ENCODE results near the gene CDK5RAP3. TPM values are rescaled to one million over a fixed set of nuclear protein-coding genes. Genes with fewer than 3 reads are reported as not detected.
"Not testable (repeated sequence)": the region's sequence is repeated elsewhere in the genome, so short reads cannot be mapped to it uniquely, and the experiment has no call there.

Gene CDK5RAP3
- total and polyA plus RNA-seq, 2 of the 13 experiments (the other 11 are each of a cell fraction or from before 2014, with no cell fraction given): 128 to 154 TPM

DNA sequence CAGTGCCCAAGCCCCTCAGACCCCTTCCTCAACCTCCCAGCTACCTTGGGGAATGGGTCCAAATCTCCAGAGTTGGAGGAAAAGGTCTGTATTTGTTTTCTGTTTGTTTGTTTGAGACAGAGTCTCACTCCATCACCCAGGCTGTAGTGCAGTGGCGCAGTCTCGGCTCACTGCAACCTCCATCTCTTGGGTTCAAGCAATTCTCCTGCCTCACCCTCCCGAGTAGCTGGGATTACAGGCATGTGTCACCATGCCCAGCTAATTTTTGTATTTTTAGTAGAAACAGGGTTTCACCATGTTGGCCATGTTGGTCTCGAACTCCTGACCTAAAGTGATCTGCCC, 46.9 kb downstream of the CDK5RAP3 start:
- in situ Hi-C loops (cut with HindIII; ENCODE audit: extremely low pct_ligation_motif_present, low pct_unique_long_range_greater_than_20kb) (loop anchor here (5.0 kb wide), 2 partner anchors 40 to 175 kb away; partner anchors contain the start of gene SCRN2), intact Hi-C loops (cut with micrococcal nuclease; ENCODE audit: unreplicated experiment) (loop anchor here (1.0 kb wide), 4 partner anchors 39 to 241 kb away; partner anchors contain the start of gene SCRN2)
- not testable (repeated sequence) for H3K36me3 ChIP-seq (replicated peaks in 1 of 2; ENCODE audit: control insufficient read depth in 1 of 2, insufficient read depth in 2 of 2, low read length in 2 of 2); H3K4me1 ChIP-seq (ENCODE audit: insufficient read depth, low read length); BruUV-seq (replicated peaks); H3K4me2 ChIP-seq (ENCODE audit: low read depth, low read length); H4K20me1 ChIP-seq (ENCODE audit: insufficient read depth, low read length); H3K4me3 ChIP-seq (replicated peaks in 1 of 3; ENCODE audit: insufficient read depth in 1 of 3, low read depth in 2 of 3, low read length in 3 of 3); H2AFZ ChIP-seq (ENCODE audit: low read length); FAIRE-seq; H3K9me3 ChIP-seq (ENCODE audit: low read length); ATAC-seq; H3K9ac ChIP-seq (ENCODE audit: insufficient read depth, low read depth, low read length); H3K27ac ChIP-seq (ENCODE audit: extremely low read length, insufficient read depth, low read length); H3K79me2 ChIP-seq (ENCODE audit: insufficient read depth, low read length); DNase-seq (ENCODE audit: low spot score)
- 45% methylated on average over 4 of the region's 4 CpGs for WGBS (ENCODE audit: low lambda C conversion rate)
- ChIA-PET POLR2A (interaction anchor here (1.1 to 1.5 kb wide), 3 partner anchors 47 to 176 kb away, joined by 3 to 5 read pairs (median 5); partner anchors contain the start of genes CDK5RAP3, SCRN2 and SP2), CTCF (ENCODE audit: low intra/inter-chr PET ratio, low total read pairs) (interaction anchor here (1.2 to 3.2 kb wide), 7 partner anchors 37 to 241 kb away, joined by 4 to 18 read pairs (median 5); partner anchors contain the start of gene SCRN2)
- peaks cover 9 to 41% of the 10 kb centered on the region in 2 experiments; a peak in 4 of 5 replicates for H3K27me3 ChIP-seq (ENCODE audit: control insufficient read depth in 1 of 2, insufficient read depth in 2 of 2, low read length in 2 of 2)

DNA sequence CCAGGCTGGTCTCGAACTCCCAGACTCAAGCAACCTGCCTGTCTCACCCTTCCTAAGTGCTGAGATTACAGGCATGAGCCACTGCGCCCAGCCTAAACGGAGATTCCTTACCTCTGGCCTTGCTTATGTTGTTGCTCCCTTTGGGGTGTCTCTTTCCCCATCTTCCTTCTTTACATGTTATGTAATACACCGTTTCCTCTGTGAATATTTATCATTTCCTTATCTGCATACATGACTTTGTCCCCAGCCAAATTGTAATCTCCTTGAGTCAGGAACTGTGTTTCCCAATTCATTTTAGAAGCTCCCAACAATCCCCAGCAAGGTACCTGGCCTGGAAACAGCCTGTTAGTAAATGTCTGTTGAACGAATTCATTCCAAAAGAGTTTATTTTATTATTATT, 51.0 kb downstream of the CDK5RAP3 start:
- intact Hi-C loops (cut with micrococcal nuclease; ENCODE audit: unreplicated experiment): loop anchor here (5.0 to 10.0 kb wide), 2 partner anchors 125 to 433 kb away; partner anchors contain the start of gene SP2
- CTCF ChIA-PET (ENCODE audit: low intra/inter-chr PET ratio, low total read pairs): no interaction called here
- TF ChIP-seq ZNF20 (CRISPR knock-in tag; IDR thresholded peaks at IDR 0.05) (no peak), CBX2 (IDR thresholded peaks at IDR 0.05; ENCODE audit: low read depth, low read length) (no peak), CBX2 (CRISPR knock-in tag; IDR thresholded peaks at IDR 0.05; ENCODE audit: low read depth) (no peak), ZNF17 (CRISPR knock-in tag; IDR thresholded peaks at IDR 0.05) (no peak), NFIC (IDR thresholded peaks at IDR 0.05; ENCODE audit: low read length) (no peak), ZNF501 (CRISPR knock-in tag; IDR thresholded peaks at IDR 0.05) (no peak), BATF2 (CRISPR knock-in tag; IDR thresholded peaks at IDR 0.05) (no peak), SUZ12 (IDR thresholded peaks at IDR 0.05; ENCODE audit: low read depth, low read length) (no peak), NR2C2 (CRISPR knock-in tag; IDR thresholded peaks at IDR 0.05; ENCODE audit: borderline replicate concordance) (no peak), SP5 (CRISPR knock-in tag; IDR thresholded peaks at IDR 0.05; ENCODE audit: borderline replicate concordance, low read depth) (no peak), MLX (CRISPR knock-in tag; IDR thresholded peaks at IDR 0.05) (no peak), SRSF4 (IDR thresholded peaks at IDR 0.05; ENCODE audit: low read depth, low read length, poor library complexity, severe bottlenecking) (no peak), KDM6A (CRISPR knock-in tag; IDR thresholded peaks at IDR 0.05; ENCODE audit: low read depth) (no peak), BRF2 (CRISPR knock-in tag; IDR thresholded peaks at IDR 0.05) (no peak)

More for the DNA sequence above, 51.0 kb downstream of the CDK5RAP3 start:
- DNase-seq (ENCODE audit: low spot score) (no peak), ATAC-seq (no peak), FAIRE-seq (no peak)
- H3K9me3 ChIP-seq (ENCODE audit: low read length): no peaks in the 10 kb centered on the region
- H3K36me3 ChIP-seq (replicated peaks in 1 of 2; ENCODE audit: control insufficient read depth in 1 of 2, insufficient read depth in 2 of 2, low read length in 2 of 2): no peaks in the 10 kb centered on the region
- no peak overlapping the region for H2AFZ ChIP-seq (ENCODE audit: low read length)
- H4K20me1 ChIP-seq (ENCODE audit: insufficient read depth, low read length): no peaks in the 10 kb centered on the region
- peaks cover 39% of the 10 kb centered on the region for H3K4me1 ChIP-seq (ENCODE audit: insufficient read depth, low read length)
- whole genome bisulfite sequencing (ENCODE audit: low lambda C conversion rate): 38% methylated on average over 5 of the region's 5 CpGs
- POLR2A ChIA-PET: no interaction called here
- no peak overlapping the region for H3K4me2 ChIP-seq (ENCODE audit: low read depth, low read length)
- H3K27me3 ChIP-seq (ENCODE audit: control insufficient read depth in 1 of 2, insufficient read depth in 2 of 2, low read length in 2 of 2): peaks cover 4 to 29% of the 10 kb centered on the region in 2 experiments
- no peak overlapping the region for H3K27ac ChIP-seq (ENCODE audit: extremely low read length, insufficient read depth, low read length)
- no peak overlapping the region for H3K9ac ChIP-seq (ENCODE audit: insufficient read depth, low read depth, low read length)
- no TSS peak for BruUV-seq (replicated peaks)
- no peak overlapping the region for H3K4me3 ChIP-seq (replicated peaks in 1 of 3; ENCODE audit: insufficient read depth in 1 of 3, low read depth in 2 of 3, low read length in 3 of 3)
- in situ Hi-C loops (cut with HindIII; ENCODE audit: extremely low pct_ligation_motif_present, low pct_unique_long_range_greater_than_20kb): loop anchor here (10.0 kb wide), 1 partner anchor 353 kb away; no protein-coding TSS in a partner anchor
- H3K79me2 ChIP-seq (ENCODE audit: insufficient read depth, low read length): no peaks in the 10 kb centered on the region
